Stimulated activated CD8-positive, alpha-beta memory T cell treated with anti-CD3 and anti-CD28 coated beads, Interleukin-12 subunit alpha, Interleukin-12 subunit beta, amount 100 ng/mL, for 24 hours (primary cell): ENCODE results near the gene CHST13.
"Not testable (repeated sequence)": the region's sequence is repeated elsewhere in the genome, so short reads cannot be mapped to it uniquely, and the experiment has no call there.

Source experiments
- DNase-seq: peaks from one replicate; pipeline ENCODE4 v3.0.0-alpha.2; 2020; ENCODE audit errors: extremely low read depth

CHST13 gene

GRCh38 chr3:126554560-126555525, 30.9 kb downstream of the CHST13 start:
- DNase-seq = no peak

GRCh38 chr3:126555795-126556636, 32.1 kb downstream of the CHST13 start:
- DNase-seq = no peak

- no peak for DNase-seq
Observed at GRCh38 chr3:126556637-126557414, 32.9 kb downstream of the CHST13 start.

DNA sequence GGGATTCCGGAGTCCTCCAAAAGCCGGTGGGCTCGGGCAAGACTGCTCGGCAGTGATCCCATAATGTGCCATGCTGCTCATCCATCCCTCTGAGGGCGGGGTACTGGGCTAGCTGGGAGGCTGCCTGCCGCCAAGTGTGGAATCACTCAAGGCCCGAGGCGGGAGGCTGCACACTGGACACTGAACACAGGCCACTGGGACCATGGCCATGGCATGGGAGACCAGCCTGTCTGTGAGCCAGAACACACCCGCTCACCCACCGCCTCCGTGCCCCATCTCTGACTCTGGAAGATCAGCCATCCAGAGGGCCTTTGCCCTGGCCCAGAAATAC, 33.4 kb downstream of the CHST13 start:
- DNase-seq = no peak

DNA sequence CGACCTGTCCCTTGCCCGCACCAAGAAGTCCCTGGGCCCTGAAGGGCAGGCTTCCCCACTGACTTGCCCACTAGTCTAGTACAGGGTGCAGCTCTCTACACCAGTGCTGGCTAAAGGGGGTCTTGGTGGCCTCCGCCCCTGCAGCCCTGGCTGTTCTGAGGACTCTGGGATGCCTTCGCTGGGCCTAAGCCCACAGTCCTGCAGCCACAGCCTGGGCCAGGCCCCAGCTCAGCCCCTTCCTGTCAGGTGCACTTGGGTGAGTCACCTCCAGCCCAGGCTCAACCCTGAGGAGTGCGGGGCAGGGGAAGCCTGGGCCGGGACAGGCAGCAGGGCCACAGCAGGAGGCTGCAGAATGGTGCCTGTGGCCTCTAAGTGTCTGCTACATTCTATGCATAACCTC, 33.8 kb downstream of the CHST13 start:
- DNase-seq = no peak

DNA sequence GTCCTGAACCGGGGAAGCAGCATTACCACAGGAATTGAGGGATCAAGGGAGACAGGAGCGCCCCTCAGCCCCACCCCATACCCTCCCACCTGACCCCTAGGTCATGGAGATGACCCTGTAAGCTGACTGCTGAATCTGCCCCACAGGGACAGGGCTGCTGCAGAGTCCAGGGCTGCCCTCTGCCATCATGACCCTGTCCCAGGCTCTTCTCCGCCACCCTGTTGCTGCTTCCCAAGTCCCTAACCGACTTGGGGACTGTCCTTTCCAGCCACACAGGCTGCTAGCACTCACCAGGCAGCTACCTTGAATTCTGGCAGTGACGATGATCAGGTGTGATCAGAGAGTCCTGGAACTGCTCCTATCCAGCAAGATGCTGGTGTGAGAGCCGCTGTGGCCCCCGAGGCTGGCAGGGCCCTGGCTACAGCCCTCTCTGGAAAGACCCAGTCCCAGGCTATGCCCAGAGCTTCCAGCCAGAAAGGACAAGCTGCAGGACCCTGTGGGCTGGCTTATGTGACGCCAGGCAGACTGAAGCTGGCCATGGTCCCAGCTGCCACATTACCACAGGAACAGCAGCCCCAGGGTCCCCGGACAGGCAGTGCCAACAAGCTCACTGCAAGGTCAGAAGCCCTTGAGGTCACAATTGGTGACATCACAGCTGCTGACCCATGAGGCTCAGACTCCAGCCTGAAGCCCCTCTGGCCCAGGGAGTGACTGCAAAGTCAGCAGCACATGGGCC, 34.5 kb downstream of the CHST13 start, which contains the start of gene C3orf22:
TSS of gene C3orf22 (minus strand) at position 597 of the 736 bp plus-strand sequence. CDS start 5,542 bp downstream, outside the sequence.
- DNase-seq = no peak

DNA sequence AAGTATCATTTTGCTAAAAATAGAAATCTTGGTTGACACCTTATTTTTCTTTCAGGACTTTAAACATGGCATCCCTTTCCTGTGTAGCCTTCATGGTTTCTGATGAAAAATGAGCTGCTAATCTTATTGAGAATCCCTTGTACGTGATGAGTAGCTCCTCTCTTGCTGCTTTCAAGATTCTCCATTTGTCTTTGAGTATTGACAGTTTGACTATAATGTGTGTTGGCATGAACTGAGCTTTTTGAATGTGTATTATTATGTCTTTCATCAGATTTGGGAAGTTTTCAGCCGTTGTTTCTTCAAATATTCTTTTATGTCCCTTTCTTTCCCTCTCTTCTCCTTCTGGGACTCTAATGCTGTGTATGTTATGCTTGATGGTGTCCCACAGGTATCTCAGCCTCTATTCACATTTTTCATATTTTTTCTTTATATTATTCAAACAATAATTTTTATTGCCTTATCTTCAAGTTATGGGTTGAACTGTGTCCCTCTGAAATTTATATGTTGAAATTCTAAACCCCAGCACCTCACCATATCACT, 38.9 kb downstream of the CHST13 start:
- DNase-seq = no peak

DNA sequence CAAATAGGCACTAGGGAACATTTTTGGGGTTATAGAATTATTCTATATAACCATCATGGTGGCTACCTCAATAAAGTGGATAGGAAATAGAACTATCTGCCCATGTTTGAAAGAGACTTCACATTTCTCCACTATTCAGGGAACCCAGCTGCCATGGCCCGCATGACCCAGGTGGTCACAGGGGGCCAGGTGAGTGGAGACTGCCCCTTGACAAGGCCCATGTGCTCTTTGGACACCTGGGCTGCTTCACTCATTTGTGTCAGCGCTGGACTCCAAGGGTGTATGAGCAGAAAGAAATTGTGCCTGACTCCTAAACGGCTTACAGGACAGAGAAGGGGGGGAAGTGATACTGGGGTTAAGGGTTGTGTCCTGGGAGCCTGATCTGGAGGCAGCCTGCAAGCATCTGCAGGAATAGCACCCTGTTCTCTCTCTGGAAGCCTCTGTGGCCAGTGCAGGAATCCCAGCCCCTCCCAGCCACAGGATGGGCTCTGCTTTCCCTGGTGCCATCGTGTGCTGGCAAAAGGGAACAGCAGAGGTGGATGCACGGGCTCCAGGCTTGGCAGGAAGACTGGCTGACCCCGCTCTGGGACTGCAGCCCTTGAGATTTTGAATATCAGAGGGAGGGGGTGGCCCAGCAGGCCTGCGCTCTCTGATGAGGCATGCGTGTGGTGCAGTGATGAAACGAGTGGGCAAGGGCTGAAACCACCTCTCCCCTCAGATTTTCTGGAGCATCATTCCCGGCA, 43.9 kb downstream of the CHST13 start:
- DNase-seq = no peak

DNA sequence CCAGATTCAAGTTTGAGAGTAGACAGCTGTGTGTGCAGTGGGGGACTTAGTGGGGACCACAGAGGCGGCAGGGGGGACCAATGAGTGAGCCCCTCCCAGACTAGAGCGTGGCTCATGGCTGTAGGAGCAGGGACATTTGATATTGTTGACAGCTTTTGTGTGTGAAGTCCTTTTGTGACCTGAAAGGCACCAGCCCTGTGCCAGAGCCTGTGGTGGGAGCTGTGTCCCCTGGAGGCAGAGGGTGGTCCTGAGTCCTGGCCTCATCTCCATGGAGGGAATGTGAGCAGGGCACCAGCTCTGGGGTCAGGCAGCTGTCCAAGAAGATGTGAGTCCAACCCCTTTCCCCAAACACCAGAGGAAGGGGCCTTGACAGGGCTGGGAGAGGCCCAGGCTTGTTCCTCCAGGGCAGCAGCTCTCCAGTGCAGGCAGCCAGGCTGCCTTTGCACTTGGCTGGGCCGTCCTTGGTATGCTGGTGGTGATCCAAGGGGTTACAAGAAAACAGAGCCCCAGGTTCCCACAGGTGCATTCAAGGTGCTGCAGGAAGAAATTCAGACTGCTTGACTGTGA, 44.9 kb downstream of the CHST13 start:
- DNase-seq = no peak

- no peak for DNase-seq
Observed at GRCh38 chr3:126569390-126569975, 45.5 kb downstream of the CHST13 start.

GRCh38 chr3:126570103-126570541, 46.2 kb downstream of the CHST13 start:
- no peak for DNase-seq

- no peak for DNase-seq
Observed at GRCh38 chr3:126571078-126571477, 47.1 kb downstream of the CHST13 start.

DNA sequence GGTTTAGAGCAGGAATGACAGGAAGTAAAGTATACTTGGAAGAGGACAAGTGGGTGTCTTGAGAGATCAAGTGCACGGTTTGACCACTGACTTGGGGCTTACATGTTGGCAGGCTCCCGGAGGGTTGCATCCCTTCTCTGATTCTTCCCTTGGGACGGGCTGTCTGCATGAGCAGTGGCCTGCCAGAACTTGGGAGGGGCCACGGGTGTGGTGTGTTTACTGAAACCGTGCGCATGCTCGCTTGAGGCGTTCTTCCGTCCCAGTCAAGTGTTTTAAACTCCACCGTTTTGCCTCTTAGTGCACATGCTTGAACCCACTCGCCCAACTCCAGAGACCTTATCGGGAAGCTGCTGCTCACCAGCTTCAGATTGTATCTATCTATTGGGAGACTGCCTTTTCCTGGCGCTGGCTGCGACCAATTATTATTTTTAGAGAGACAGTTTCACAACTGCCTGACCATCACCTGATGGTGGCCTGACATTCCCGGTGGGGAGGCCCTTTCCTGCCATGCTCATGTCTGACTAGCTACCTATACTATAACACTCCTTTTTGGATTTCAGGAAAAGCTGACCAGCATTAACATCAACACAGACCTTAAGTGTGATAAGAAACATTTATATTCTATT, 49.6 kb downstream of the CHST13 start:
- no peak for DNase-seq

- no peak for DNase-seq
Observed at GRCh38 chr3:126577261-126577660, 53.3 kb downstream of the CHST13 start.

- no peak for DNase-seq
Observed at GRCh38 chr3:126578702-126579101, 54.7 kb downstream of the CHST13 start.

- no peak for DNase-seq
Observed at GRCh38 chr3:126580746-126581145, 56.8 kb downstream of the CHST13 start.

GRCh38 chr3:126581569-126581968, 57.6 kb downstream of the CHST13 start:
- no peak for DNase-seq

DNA sequence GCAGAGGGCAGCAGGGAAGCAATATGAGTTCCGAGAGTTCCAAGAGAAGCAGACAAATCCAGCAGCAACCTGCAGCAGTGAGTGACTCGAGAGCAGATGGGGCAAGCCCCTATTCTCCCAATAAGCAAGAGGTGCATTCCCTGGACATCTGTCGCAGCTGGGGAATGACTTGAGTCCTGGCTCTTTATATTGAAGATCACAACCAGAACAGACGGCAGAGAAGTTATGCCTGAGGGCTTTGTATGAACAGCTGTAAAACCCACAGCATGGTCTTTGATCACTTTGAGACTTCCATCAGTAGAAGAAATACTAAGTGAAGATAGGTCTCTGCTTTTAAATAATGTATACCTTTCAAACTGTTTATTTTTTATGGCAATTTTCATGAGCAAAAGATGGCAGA, 58.4 kb downstream of the CHST13 start:
- no peak for DNase-seq

GRCh38 chr3:126591515-126591914, 67.6 kb downstream of the CHST13 start:
- DNase-seq = not testable (repeated sequence)
